NCI-H2171 treated with DMSO at 0.1 percent for 48 hours (cell line): ENCODE results near the gene RETREG2.

Experiments used
- DNase-seq: peaks from one replicate; lab custom pipeline; 2025; lab: John Stamatoyannopoulos, UW

RETREG2 gene

GRCh38 chr2:219214141-219214540, 36.1 kb downstream of the RETREG2 start:
- no peak for DNase-seq

- DNase-seq, result no peak
Observed at GRCh38 chr2:219214786-219215185, 36.7 kb downstream of the RETREG2 start.

GRCh38 chr2:219215871-219216534, 37.9 kb downstream of the RETREG2 start:
- DNase-seq, result no peak

GRCh38 chr2:219216535-219216915, 38.5 kb downstream of the RETREG2 start:
- DNase-seq, result no peak

GRCh38 chr2:219218217-219218731, 40.2 kb downstream of the RETREG2 start:
- peak; percentile 68 for DNase-seq

GRCh38 chr2:219218732-219219701, 40.9 kb downstream of the RETREG2 start, which contains the start of gene ABCB6:
ABCB6 (minus strand) TSS chr2:219218958; CDS start chr2:219218673, 285 bp downstream.
- DNase-seq, result peak; percentile 95

- no peak for DNase-seq
Observed at GRCh38 chr2:219219784-219220532, 41.9 kb downstream of the RETREG2 start.

GRCh38 chr2:219220652-219221402, 42.8 kb downstream of the RETREG2 start:
- DNase-seq, result no peak

- no peak for DNase-seq
Observed at GRCh38 chr2:219221957-219222518, 44.0 kb downstream of the RETREG2 start.

GRCh38 chr2:219223831-219224610, 45.9 kb downstream of the RETREG2 start:
- DNase-seq, result no peak

- DNase-seq, result no peak
Observed at GRCh38 chr2:219225350-219225749, 47.3 kb downstream of the RETREG2 start.

GRCh38 chr2:219228041-219228910, 50.2 kb downstream of the RETREG2 start:
- no peak for DNase-seq

GRCh38 chr2:219228911-219229304, 50.8 kb downstream of the RETREG2 start:
- no peak for DNase-seq

GRCh38 chr2:219229305-219230058, 51.4 kb downstream of the RETREG2 start, which contains the start of the genes ANKZF1 and ATG9A:
ANKZF1 (plus strand) TSS chr2:219229806; CDS start chr2:219230258, 452 bp downstream.
ATG9A (minus strand) TSS chr2:219229636; CDS start chr2:219228024, 1,612 bp downstream.
- DNase-seq, result peak; percentile 99

- peak; percentile 63 for DNase-seq
Observed at GRCh38 chr2:219230059-219230540, 52.0 kb downstream of the RETREG2 start.

GRCh38 chr2:219234331-219234730, 56.3 kb downstream of the RETREG2 start:
- no peak for DNase-seq
